Fibroblast of pulmonary artery (primary cell): ENCODE data around the gene RAX2.

ENCODE experiments used
- DNase-seq: peaks from one replicate; pipeline ENCODE4 v3.0.0-alpha.2; 2010; ENCODE audit warnings: low read depth
- H3K4me3 ChIP-seq: replicated peaks from 2 replicates; pipeline ENCODE4 v1.5.1; 2011; ENCODE audit warnings: low read depth, mild to moderate bottlenecking, control low read depth, low read length, moderate library complexity
- CTCF ChIP-seq: IDR thresholded peaks from 2 replicates; pipeline ENCODE4 v1.5.1; 2011; ENCODE audit warnings: mild to moderate bottlenecking, control low read depth, low read length, inconsistent platforms; ENCODE audit errors: missing control alignments

RAX2 gene

GRCh38 chr19:3788996-3789778 lies 17.2 kb upstream of the RAX2 start:
- no peak for TF ChIP-seq CTCF
- DNase-seq, result no peak
- no peak overlapping the region for H3K4me3 ChIP-seq

DNA sequence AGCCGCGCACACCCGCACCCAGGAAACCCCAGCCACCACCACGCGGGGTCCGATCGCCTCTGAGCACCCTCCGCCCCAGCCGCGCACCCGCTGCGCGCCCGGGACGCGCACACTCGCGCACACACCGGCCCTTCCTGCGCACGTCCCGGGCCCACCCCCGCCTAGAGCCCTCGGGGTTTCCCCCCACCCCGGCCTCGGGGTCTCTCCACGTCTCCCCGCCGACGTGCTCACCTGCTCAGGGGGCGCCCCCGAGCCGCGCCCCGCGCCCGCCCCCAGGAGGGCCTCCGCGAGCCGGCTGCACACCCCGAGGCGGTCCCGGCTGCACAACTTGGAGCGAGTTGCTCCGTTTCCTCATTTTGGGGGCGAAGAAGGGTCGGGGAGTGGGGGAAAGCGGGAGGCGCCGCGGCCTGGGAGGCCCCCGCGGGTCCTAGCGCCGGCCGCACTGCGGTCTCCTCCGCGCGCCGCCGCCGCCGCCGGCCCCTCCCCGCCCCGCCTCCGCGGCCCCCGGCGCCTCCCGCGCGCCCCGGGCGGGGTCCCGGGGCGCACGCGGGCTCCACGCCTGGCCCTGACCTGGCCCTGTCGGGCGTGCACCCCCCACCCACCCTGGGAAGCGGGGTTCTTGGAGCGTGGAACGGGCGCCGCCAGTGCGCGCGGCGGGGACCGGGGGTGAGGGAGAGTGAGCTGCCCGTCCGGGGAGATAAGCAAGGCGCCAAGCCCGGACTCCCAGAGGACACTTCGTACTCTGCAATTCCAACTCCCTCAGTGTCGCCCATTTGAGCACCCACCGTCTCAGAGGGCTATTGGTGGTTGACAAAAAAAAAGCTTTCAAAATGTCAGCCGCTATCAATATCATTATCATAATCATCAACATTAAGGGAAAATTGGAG lies 14.2 kb upstream of the RAX2 start, which contains the start of gene MATK:
Gene MATK, minus strand, starts transcription at position 444 of the 887 bp plus-strand sequence. CDS start 1,246 bp downstream, outside the sequence.
- no peak for TF ChIP-seq CTCF
- H3K4me3 ChIP-seq, result no peak within 1 kb of the TSS
- DNase-seq, result no peak

GRCh38 chr19:3785451-3785937 lies 13.5 kb upstream of the RAX2 start:
- no peak for DNase-seq
- no peak overlapping the region for H3K4me3 ChIP-seq

GRCh38 chr19:3784607-3785450 lies 12.8 kb upstream of the RAX2 start:
- no peak overlapping the region for H3K4me3 ChIP-seq
- no peak for TF ChIP-seq CTCF
- DNase-seq, result no peak

More at GRCh38 chr19:3785451-3785937, 13.5 kb upstream of the RAX2 start:
- TF ChIP-seq CTCF, result no peak

DNA sequence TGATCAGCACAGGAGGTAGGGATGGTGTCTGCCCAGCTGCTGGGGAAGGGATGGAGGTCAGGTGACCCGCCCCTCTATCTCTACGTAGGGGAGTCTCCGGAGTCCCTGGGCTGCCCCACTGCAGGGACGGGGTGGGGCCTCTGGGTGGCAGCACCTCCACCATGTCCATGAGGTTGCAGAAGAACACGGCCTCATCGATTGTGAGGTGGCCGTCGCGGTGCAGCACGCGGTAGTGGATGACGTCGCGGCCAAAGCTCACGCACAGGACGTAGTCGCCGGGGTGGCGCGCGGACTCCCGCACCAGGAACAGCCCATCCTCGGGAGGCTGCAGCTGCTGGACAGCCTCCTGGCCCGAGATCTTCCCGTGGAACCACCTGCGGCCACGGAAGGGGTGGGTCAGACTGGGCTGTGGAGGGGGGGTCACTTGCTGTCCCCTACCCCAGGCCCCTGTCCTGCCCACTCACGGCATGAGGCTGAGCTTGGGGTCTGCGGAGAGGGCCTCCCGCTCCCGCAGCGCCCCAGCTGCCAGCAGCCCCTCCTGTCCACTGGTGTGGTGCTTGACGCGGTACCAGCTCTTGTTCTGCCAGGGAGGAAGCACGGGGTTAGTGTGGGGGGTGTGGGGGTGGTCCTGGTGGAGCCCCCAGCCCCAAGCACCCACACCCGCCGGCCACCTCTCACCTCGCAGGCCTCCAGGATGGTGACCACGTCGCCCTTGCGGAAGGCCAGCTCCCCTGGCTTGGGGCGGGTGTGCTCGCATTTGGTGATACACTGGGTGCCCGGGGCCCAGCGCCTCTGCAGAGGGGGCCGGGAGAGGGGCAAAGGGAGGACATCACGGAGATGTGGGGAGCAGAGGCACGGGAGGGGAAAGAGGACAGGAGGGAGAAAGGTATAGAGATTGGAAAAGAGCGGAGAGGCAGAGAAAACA lies 11.9 kb upstream of the RAX2 start:
- TF ChIP-seq CTCF, result no peak
- H3K4me3 ChIP-seq, result no peak overlapping the region
- no peak for DNase-seq
